Measurements from ENCODE around the gene EIF4EBP3. TPM values are rescaled to one million over a fixed set of nuclear protein-coding genes. Genes with fewer than 3 reads are reported as not detected.

The EIF4EBP3 gene
- total and polyA plus RNA-seq, 10 of the 15 experiments (the other 5 are each of a cell fraction or from before 2014, with no cell fraction given), result 3.5 to 16.1 (median 6.2) TPM

DNA sequence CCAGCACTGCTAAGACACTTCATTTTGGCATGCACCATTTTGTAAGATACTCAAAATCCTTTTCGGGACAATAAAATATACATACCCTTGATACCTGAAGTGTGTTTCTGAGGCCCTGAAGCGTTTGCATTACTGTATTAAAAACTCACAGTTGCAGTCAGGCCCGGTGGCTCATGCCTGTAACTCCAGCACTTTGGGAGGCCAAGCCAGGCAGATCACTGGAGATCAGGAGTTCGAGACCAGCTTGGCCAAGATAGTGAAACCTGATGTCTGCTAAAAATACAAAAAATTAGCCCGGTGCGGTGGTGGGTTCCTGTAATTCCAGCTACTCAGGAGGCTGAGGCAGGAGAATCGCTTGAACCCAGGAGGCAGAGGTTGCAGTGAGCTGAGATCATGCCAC is 2.5 kb upstream of the EIF4EBP3 start (continued):
- TF ChIP-seq MYC (IDR thresholded peaks at IDR 0.05; ENCODE audit: insufficient read depth, insufficient read length, insufficient replicate concordance, low read length, severe bottlenecking) (no peak), BCL11A (IDR thresholded peaks at IDR 0.05; ENCODE audit: low read depth, low read length) (no peak), BRCA1 (IDR thresholded peaks at IDR 0.05; ENCODE audit: low read depth, low read length) (no peak), MEF2B (IDR thresholded peaks at IDR 0.05; ENCODE audit: partially characterized antibody, poor library complexity, severe bottlenecking) (no peak)

DNA sequence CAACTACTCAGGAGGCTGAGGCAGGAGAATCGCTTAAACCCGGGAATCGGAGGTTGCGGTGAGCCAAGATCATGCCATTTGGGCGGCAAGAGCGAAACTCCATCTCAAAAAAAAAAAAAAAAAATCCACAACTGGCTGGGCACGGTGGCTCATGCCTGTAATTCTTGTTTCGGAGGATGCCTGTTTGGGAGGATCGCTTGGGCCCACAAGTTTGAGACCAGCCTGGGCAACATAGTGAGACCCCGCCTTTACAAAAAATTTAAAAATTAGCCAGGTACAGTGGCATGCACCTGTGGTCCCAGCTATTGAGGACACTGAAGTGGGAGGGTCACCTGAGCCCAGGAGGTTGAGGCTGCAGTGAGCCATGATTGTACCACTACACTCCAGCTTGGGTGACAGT is 1.9 kb upstream of the EIF4EBP3 start:
- no peak overlapping the region for H3K4me2 ChIP-seq (ENCODE audit: control insufficient read depth, insufficient read depth)
- no peak for TF ChIP-seq EGR1 (IDR thresholded peaks at IDR 0.05; ENCODE audit: borderline replicate concordance in 1 of 2, low read depth in 2 of 2, low read length in 2 of 2)
- no peak for TF ChIP-seq RAD21 (IDR thresholded peaks at IDR 0.05; ENCODE audit: insufficient read depth, low read depth, low read length)
- TF ChIP-seq, protein P1, sequence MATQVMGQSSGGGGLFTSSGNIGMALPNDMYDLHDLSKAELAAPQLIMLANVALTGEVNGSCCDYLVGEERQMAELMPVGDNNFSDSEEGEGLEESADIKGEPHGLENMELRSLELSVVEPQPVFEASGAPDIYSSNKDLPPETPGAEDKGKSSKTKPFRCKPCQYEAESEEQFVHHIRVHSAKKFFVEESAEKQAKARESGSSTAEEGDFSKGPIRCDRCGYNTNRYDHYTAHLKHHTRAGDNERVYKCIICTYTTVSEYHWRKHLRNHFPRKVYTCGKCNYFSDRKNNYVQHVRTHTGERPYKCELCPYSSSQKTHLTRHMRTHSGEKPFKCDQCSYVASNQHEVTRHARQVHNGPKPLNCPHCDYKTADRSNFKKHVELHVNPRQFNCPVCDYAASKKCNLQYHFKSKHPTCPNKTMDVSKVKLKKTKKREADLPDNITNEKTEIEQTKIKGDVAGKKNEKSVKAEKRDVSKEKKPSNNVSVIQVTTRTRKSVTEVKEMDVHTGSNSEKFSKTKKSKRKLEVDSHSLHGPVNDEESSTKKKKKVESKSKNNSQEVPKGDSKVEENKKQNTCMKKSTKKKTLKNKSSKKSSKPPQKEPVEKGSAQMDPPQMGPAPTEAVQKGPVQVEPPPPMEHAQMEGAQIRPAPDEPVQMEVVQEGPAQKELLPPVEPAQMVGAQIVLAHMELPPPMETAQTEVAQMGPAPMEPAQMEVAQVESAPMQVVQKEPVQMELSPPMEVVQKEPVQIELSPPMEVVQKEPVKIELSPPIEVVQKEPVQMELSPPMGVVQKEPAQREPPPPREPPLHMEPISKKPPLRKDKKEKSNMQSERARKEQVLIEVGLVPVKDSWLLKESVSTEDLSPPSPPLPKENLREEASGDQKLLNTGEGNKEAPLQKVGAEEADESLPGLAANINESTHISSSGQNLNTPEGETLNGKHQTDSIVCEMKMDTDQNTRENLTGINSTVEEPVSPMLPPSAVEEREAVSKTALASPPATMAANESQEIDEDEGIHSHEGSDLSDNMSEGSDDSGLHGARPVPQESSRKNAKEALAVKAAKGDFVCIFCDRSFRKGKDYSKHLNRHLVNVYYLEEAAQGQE (IDR thresholded peaks at IDR 0.05; ENCODE audit: low read depth, low read length), result no peak
- no peak for TF ChIP-seq RFX5 (IDR thresholded peaks at IDR 0.05; ENCODE audit: low read depth, low read length)
- TF ChIP-seq, protein P2, sequence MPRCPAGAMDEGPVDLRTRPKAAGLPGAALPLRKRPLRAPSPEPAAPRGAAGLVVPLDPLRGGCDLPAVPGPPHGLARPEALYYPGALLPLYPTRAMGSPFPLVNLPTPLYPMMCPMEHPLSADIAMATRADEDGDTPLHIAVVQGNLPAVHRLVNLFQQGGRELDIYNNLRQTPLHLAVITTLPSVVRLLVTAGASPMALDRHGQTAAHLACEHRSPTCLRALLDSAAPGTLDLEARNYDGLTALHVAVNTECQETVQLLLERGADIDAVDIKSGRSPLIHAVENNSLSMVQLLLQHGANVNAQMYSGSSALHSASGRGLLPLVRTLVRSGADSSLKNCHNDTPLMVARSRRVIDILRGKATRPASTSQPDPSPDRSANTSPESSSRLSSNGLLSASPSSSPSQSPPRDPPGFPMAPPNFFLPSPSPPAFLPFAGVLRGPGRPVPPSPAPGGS (IDR thresholded peaks at IDR 0.05; ENCODE audit: borderline replicate concordance, insufficient read depth, low read depth, low read length, poor library complexity, severe bottlenecking), result no peak
- no peak for TF ChIP-seq MYC (IDR thresholded peaks at IDR 0.05; ENCODE audit: insufficient read depth, insufficient read length, insufficient replicate concordance, low read length, severe bottlenecking)
- no peak for TF ChIP-seq FOXM1 (IDR thresholded peaks at IDR 0.05; ENCODE audit: low read depth, low read length)
- TF ChIP-seq ESRRA (IDR thresholded peaks at IDR 0.05; ENCODE audit: low read length), result no peak
- no peak for TF ChIP-seq TAF1 (IDR thresholded peaks at IDR 0.05; ENCODE audit: borderline replicate concordance, low read depth, low read length)
- no peak for TF ChIP-seq STAT3 (IDR thresholded peaks at IDR 0.05; ENCODE audit: low read depth, low read length)
- no peak overlapping the region for H3K9ac ChIP-seq (ENCODE audit: control insufficient read depth, insufficient read depth, low read length)
- in situ Hi-C loops (cut with MboI) (no loop called here), intact Hi-C loops (cut with micrococcal nuclease; ENCODE audit: unreplicated experiment) (no loop called here)
- H4K20me1 ChIP-seq (ENCODE audit: control insufficient read depth, insufficient read depth), result no peaks in the 10 kb centered on the region
- H3K27me3 ChIP-seq (replicated peaks in 1 of 2; ENCODE audit: control insufficient read depth in 2 of 2, insufficient read depth in 2 of 2, low read length in 1 of 2), result no peaks in the 10 kb centered on the region
- no peak overlapping the region for H3K27ac ChIP-seq (ENCODE audit: control insufficient read depth, insufficient read depth)
- peaks cover 14 to 21% of the 10 kb centered on the region in 2 experiments for H3K36me3 ChIP-seq (ENCODE audit: control insufficient read depth in 2 of 2, insufficient read depth in 2 of 2, low read length in 1 of 2)
- no peak for FAIRE-seq
- RAD21 ChIA-PET (ENCODE audit: unreplicated experiment), result interaction anchor here (1.4 kb wide), 1 partner anchor 18 kb away, joined by 4 read pairs; no protein-coding TSS in a partner anchor
- CTCF ChIA-PET, result interaction anchor here (0.6 to 1.5 kb wide), 2 partner anchors 179 to 199 kb away, joined by 3 read pairs; no protein-coding TSS in a partner anchor
- WGBS (ENCODE audit: insufficient coverage, insufficient replicate concordance, low lambda C conversion rate, missing lambda C conversion rate), result 100% methylated on average over 10 of the region's 10 CpGs
- DNase-seq (ENCODE audit: low read depth, low spot score), result no peak
- SMC1A ChIA-PET (ENCODE audit: uncharacterized antibody, unreplicated experiment), result no interaction called here
- H3K4me1 ChIP-seq (ENCODE audit: control insufficient read depth, insufficient read depth, low read length), result peaks cover 19% of the 10 kb centered on the region
- H3K79me2 ChIP-seq (ENCODE audit: control insufficient read depth, insufficient read depth, low read length), result peaks cover 2% of the 10 kb centered on the region; the same call in 1 of the 2 replicates
- H2AFZ ChIP-seq (ENCODE audit: control insufficient read depth, low read depth, low read length), result no peak overlapping the region
- no peak overlapping the region for H3K4me3 ChIP-seq
- H3K9me3 ChIP-seq (replicated peaks; ENCODE audit: control insufficient read depth, insufficient read depth, low read length), result no peaks in the 10 kb centered on the region
- ATAC-seq, result no peak
- no TSS peak for BruUV-seq (replicated peaks)
- POLR2A ChIA-PET, result interaction anchor here (0.6 to 0.7 kb wide), 3 partner anchors 67 to 154 kb away, joined by 3 to 4 read pairs (median 4); partner anchors contain the start of gene ZMAT2

All from GM12878 (cell line).